K562 (cell line): ENCODE measurements around the gene RNU6-1. TPM values are rescaled to one million over a fixed set of nuclear protein-coding genes. Genes with fewer than 3 reads are reported as not detected.

Source experiments
- ATAC-seq: fragments of 200-7000 bp; cut with Tn5 transposase; 3 replicates; pipeline ENCODE4 v1.9.1; 2020; ENCODE audit warnings: moderate library complexity
- BruUV-seq: library from RNA; stranded (reverse); fragments of 400-500 nt; replicated peaks from 2 replicates; lab custom pipeline; 2021; lab: Mats Ljungman, UMichigan
- CTCF ChIA-PET: fragments of 300-600 bp; formaldehyde crosslinking; extraction: SDS; loops from one replicate; lab custom pipeline; 2021; ENCODE audit warnings: low intra/inter-chr PET ratio; lab: Yijun Ruan, JAX
- POLR2A ChIA-PET: fragments of 300-600, 350-650 bp; sonication (Branson Sonifier 250); formaldehyde crosslinking; extraction: SDS; loops from one replicate; lab custom pipeline; 2021; ENCODE audit warnings: antibody characterized with exemption, inconsistent platforms; lab: Yijun Ruan, JAX
- DNase-seq, 4 experiments: peaks; one replicate each; pipeline versions ENCODE4 v3.0.0 to v3.0.0-alpha.2; 2011 to 2018; ENCODE audit warnings: low spot score in 3 of 4, mixed read lengths in 3 of 4; ENCODE audit errors: extremely low read depth in 1 of 4
- FAIRE-seq: peaks from 2 replicates; lab custom pipeline; 2011; peaks lifted over from hg19 to GRCh38; lab: Jason Lieb, UNC
- H2AFZ ChIP-seq: 2 replicates; pipeline ENCODE4 v1.6.0; 2011; ENCODE audit warnings: low read depth, low read length, control low read depth, inconsistent platforms
- H3K27ac ChIP-seq: fragments of 200-600 bp; 3 replicates; pipeline ENCODE4 v1.8.0; 2011; ENCODE audit warnings: low read depth, mild to moderate bottlenecking, control low read depth, inconsistent platforms, low read length, moderate library complexity, mixed read lengths; ENCODE audit errors: extremely low read depth
- H3K27me3 ChIP-seq, 2 experiments: fragments of 300-600 bp in 1 of 2; 2 replicates in 1 of 2; 3 replicates in 1 of 2; pipeline versions ENCODE4 v1.6.0 to v1.8.0; 2011; ENCODE audit warnings: inconsistent platforms in 2 of 2, low read length in 2 of 2, mild to moderate bottlenecking in 1 of 2, mixed read lengths in 1 of 2, moderate library complexity in 1 of 2; ENCODE audit not compliant: control insufficient read depth in 2 of 2, insufficient read depth in 2 of 2
- H3K36me3 ChIP-seq: fragments of 300-600 bp; 3 replicates; pipeline ENCODE4 v1.8.0; 2011; ENCODE audit warnings: mild to moderate bottlenecking, low read length, inconsistent platforms; ENCODE audit not compliant: control insufficient read depth, insufficient read depth
- H3K4me1 ChIP-seq, 2 experiments: fragments of 200-600 bp in 1 of 2; replicated peaks in 1 of 2; 2 replicates in 1 of 2; 3 replicates in 1 of 2; pipeline versions ENCODE4 v1.5.1 to v1.8.0; 2011; ENCODE audit warnings: inconsistent platforms in 2 of 2, low read length in 2 of 2, mild to moderate bottlenecking in 1 of 2, mixed read lengths in 1 of 2, moderate library complexity in 1 of 2; ENCODE audit not compliant: control insufficient read depth in 2 of 2, insufficient read depth in 2 of 2
- H3K4me2 ChIP-seq: 2 replicates; pipeline ENCODE4 v1.6.1; 2011; ENCODE audit warnings: low read length, control low read depth, inconsistent platforms, mixed read lengths; ENCODE audit not compliant: insufficient read depth
- H3K4me3 ChIP-seq: fragments of 200-600 bp; sonication (generic), shearing (Covaris generic); 2 replicates; pipeline ENCODE4 v1.5.1; 2016; ENCODE audit warnings: control low read depth, inconsistent platforms
- H3K79me2 ChIP-seq: fragments of 200-600 bp; 3 replicates; pipeline ENCODE4 v1.8.0; 2011; ENCODE audit warnings: low read length, inconsistent platforms; ENCODE audit not compliant: control insufficient read depth, insufficient read depth
- H3K9ac ChIP-seq, 2 experiments: 2 replicates each; pipeline versions ENCODE4 v1.6.0 to v1.6.1; 2011; ENCODE audit warnings: low read depth in 2 of 2, low read length in 2 of 2, control low read depth in 1 of 2, inconsistent platforms in 1 of 2, mild to moderate bottlenecking in 1 of 2, mixed read lengths in 1 of 2; ENCODE audit not compliant: insufficient read depth in 1 of 2
- H3K9me1 ChIP-seq: one replicate; pipeline ENCODE4 v1.6.0; 2011; ENCODE audit warnings: inconsistent platforms, mild to moderate bottlenecking, low read length, moderate library complexity; ENCODE audit not compliant: control insufficient read depth, insufficient read depth
- H3K9me3 ChIP-seq: replicated peaks from 2 replicates; pipeline ENCODE4 v1.5.1; 2011; ENCODE audit warnings: low read depth, low read length, inconsistent platforms; ENCODE audit not compliant: control insufficient read depth, insufficient read depth
- H4K20me1 ChIP-seq: replicated peaks from 2 replicates; pipeline ENCODE4 v1.6.1; 2011; ENCODE audit warnings: low read length, inconsistent platforms, mixed read lengths; ENCODE audit not compliant: control insufficient read depth, insufficient read depth
- CREBBP ChIP-seq: IDR thresholded peaks from one replicate; pipeline ENCODE4 v1.6.1; 2012; ENCODE audit warnings: low read depth, mild to moderate bottlenecking, control low read depth, inconsistent platforms, low read length
- CXXC5 ChIP-seq: fragments of 250-450 bp; sonication (Bioruptor Pico); IDR thresholded peaks from 2 replicates; pipeline ENCODE4 v1.8.0; 2022; ENCODE audit warnings: inconsistent platforms, mild to moderate bottlenecking, moderate library complexity
- E2F6 ChIP-seq, 2 experiments: IDR thresholded peaks; 2 replicates each; pipeline ENCODE4 v1.6.1; 2011; ENCODE audit warnings: borderline replicate concordance in 1 of 2, control low read depth in 1 of 2, low read depth in 1 of 2, low read length in 1 of 2, mild to moderate bottlenecking in 1 of 2, mixed read lengths in 1 of 2, moderate library complexity in 1 of 2; ENCODE audit not compliant: insufficient read depth in 1 of 2, insufficient read length in 1 of 2, poor library complexity in 1 of 2, severe bottlenecking in 1 of 2; ENCODE audit errors: extremely low read depth in 1 of 2
- EGR1 ChIP-seq: fragments of 450-650 bp; conservative IDR thresholded peaks from 2 replicates; pipeline ENCODE4 v1.6.1; 2017; ENCODE audit warnings: mild to moderate bottlenecking
- HDAC6 ChIP-seq: IDR thresholded peaks from 2 replicates; pipeline ENCODE4 v1.6.1; 2012; ENCODE audit warnings: low read depth, mild to moderate bottlenecking, control low read depth, inconsistent platforms, low read length, moderate library complexity
- KAT7 ChIP-seq: sonication (generic); formaldehyde crosslinking; IDR thresholded peaks from 2 replicates; pipeline ENCODE4 v1.8.0; 2022; ENCODE audit warnings: missing genetic modification reagents, mild to moderate bottlenecking, borderline replicate concordance
- KLF6 ChIP-seq: fragments of 250-450 bp; sonication (Bioruptor Pico); IDR thresholded peaks from 2 replicates; pipeline ENCODE4 v1.4.0; 2020; ENCODE audit warnings: mild to moderate bottlenecking, moderate library complexity, borderline replicate concordance
- UBTF ChIP-seq, 2 experiments: IDR thresholded peaks; 2 replicates each; pipeline ENCODE4 v1.6.1; 2012; ENCODE audit warnings: improper control_type of control experiment in 2 of 2, low read depth in 2 of 2, low read length in 2 of 2, borderline replicate concordance in 1 of 2
- ZFX ChIP-seq: sonication (generic); formaldehyde crosslinking; IDR thresholded peaks from 2 replicates; pipeline ENCODE4 v1.8.0; 2022; ENCODE audit warnings: mild to moderate bottlenecking, missing genetic modification reagents, moderate library complexity
- ZNF263 ChIP-seq: sonication (generic); formaldehyde crosslinking; IDR thresholded peaks from 2 replicates; pipeline ENCODE4 v1.8.0; 2022; ENCODE audit warnings: mild to moderate bottlenecking, missing genetic modification reagents, borderline replicate concordance
- WGBS: fragments of 100-300 bp; shearing (Covaris generic); methylation state at CpG from one replicate; pipeline ENCODE4 v1.1.6; 2016; ENCODE audit warnings: low coverage, mixed read lengths; ENCODE audit not compliant: insufficient coverage; ENCODE audit errors: missing lambda C conversion rate; 5-methylcytosine and 5-hydroxymethylcytosine counted together
- in situ Hi-C: fragments of 300-500 bp; cut with MboI; formaldehyde crosslinking; loops from 4 replicates; pipeline ENCODE4 v1.15.0; 2018; ENCODE audit warnings: inconsistent platforms, mixed read lengths
- intact Hi-C: fragments of 100-400 bp; cut with micrococcal nuclease; formaldehyde crosslinking; loops from 2 replicates; pipeline ENCODE4 v1.14.2; 2022
- polyA plus RNA-seq, 8 experiments: library from polyadenylated mRNA; depleted of rRNA in 4 of 8; stranded (reverse) in 5 of 8; unstranded in 3 of 8; fragments of >200 nt; fragmentation: Nextera tagmentation in 2 of 8; fragmentation: Illumina TruSeq in 1 of 8; extraction: Ambion mirVana in 2 of 8; extraction: Trizol in 1 of 8; gene quantifications; 2 replicates each; pipeline versions ENCODE4 v1.2.1 to v1.2.3, GENCODE V29; 2011 to 2014; ENCODE audit warnings: inconsistent platforms in 1 of 8, missing spikeins in 1 of 8
- total RNA-seq, 7 experiments: library from RNA; depleted of rRNA in 6 of 7; stranded (reverse); fragments of >200 nt in 6 of 7; fragmentation: Illumina TruSeq in 2 of 7; extraction: Trizol in 2 of 7; gene quantifications; 2 replicates each; pipeline versions ENCODE4 v1.2.1 to v1.2.3, GENCODE V29; 2011 to 2021; ENCODE audit warnings: low replicate concordance in 1 of 7

RNU6-1 gene
- total and polyA plus RNA-seq, 9 of the 15 experiments (the other 6 are each of a cell fraction or from before 2014, with no cell fraction given) = not detected

- DNase-seq (peak in 3 of 4 experiments; percentile 20 to 67 (median 62)), FAIRE-seq (no peak), ATAC-seq (peak; percentile 42; the same call in 2 of the 3 replicates)
- Histone ChIP-seq H3K9me1 (no peaks in the 10 kb centered on the region), H3K79me2 (no peaks in the 10 kb centered on the region), H3K27ac (no peak overlapping the region), H3K9me3 (no peaks in the 10 kb centered on the region; the same call in none of the 2 replicates), H3K4me3 (peak overlapping the region; percentile 32), H3K4me2 (no peak overlapping the region; the same call in 1 of the 2 replicates), H3K27me3 (peaks cover 35 to 61% of the 10 kb centered on the region in 2 experiments; a peak in 4 of 5 replicates), H3K36me3 (no peaks in the 10 kb centered on the region), H4K20me1 (peaks cover 8% of the 10 kb centered on the region), H2AFZ (no peak overlapping the region), H3K4me1 (peaks cover 0 to 46% of the 10 kb centered on the region in 2 experiments; a peak in 2 of 5 replicates), H3K9ac (peak overlapping the region in 1 of 2 experiments; percentile 29; a peak in 1 of 4 replicates)
- ChIA-PET POLR2A (interaction anchor here (0.6 to 1.2 kb wide), 5 partner anchors 9 to 880 kb away, joined by 3 to 5 read pairs (median 3); no protein-coding TSS in a partner anchor), CTCF (no interaction called here)
- TF ChIP-seq E2F6 (IDR thresholded peaks at IDR 0.05; ENCODE audit: borderline replicate concordance in 1 of 2, extremely low read depth in 1 of 2, insufficient read depth in 1 of 2, insufficient read length in 1 of 2, low read depth in 1 of 2, low read length in 1 of 2, poor library complexity in 1 of 2, severe bottlenecking in 1 of 2) = peak in 1 of 2 experiments; percentile 69
- peak; percentile 56; the same call in 1 of the 2 replicates for TF ChIP-seq ZNF263 (CRISPR knock-in tag)
- TF ChIP-seq ZFX (CRISPR knock-in tag) = no peak
- TF ChIP-seq CXXC5 (CRISPR knock-in tag) = no peak
- TF ChIP-seq HDAC6 = peak; percentile 64; the same call in 1 of the 2 replicates
- peak; percentile 52 for TF ChIP-seq EGR1
- TF ChIP-seq KLF6 (CRISPR knock-in tag) = no peak
- no peak for TF ChIP-seq CREBBP
- no peak for TF ChIP-seq KAT7 (CRISPR knock-in tag)
- 0 out of 4 replicates have a peak, but pooled peaks of 1 of the 2 experiments have one; percentile 60 for TF ChIP-seq UBTF (IDR thresholded peaks at IDR 0.05; ENCODE audit: borderline replicate concordance in 1 of 2, low read depth in 2 of 2, low read length in 2 of 2)
- BruUV-seq = no TSS peak
- in situ Hi-C loops = no loop called here
- intact Hi-C loops = no loop called here
- WGBS = 4% methylated on average over 32 of the region's 94 CpGs
These were observed 16.3 kb downstream of the RNU6-1 start for GRCh38 chr15:67823314-67824196.
